WTC11 (cell line): ENCODE measurements around the gene GALNT18. TPM values are rescaled to one million over a fixed set of nuclear protein-coding genes. Genes with fewer than 3 reads are reported as not detected.

Source experiments
- ATAC-seq: fragments of 200-7000 bp; cut with Tn5 transposase; 2 replicates; pipeline ENCODE4 v1.10.0; 2021; ENCODE audit warnings: mild to moderate bottlenecking, moderate library complexity
- CTCF ChIA-PET: fragments of 300-600 bp; sonication (Branson Sonifier 250); formaldehyde crosslinking; loops from one replicate; lab custom pipeline; 2021; ENCODE audit warnings: antibody characterized with exemption; lab: Charles Lee
- POLR2A ChIA-PET: fragments of 350-600 bp; sonication (Branson Sonifier 250); formaldehyde crosslinking; loops from one replicate; lab custom pipeline; 2021; ENCODE audit warnings: antibody characterized with exemption; lab: Charles Lee
- DNase-seq: peaks from one replicate; pipeline ENCODE4 v3.0.0; 2021; ENCODE audit warnings: low spot score
- H3K27ac Mint-ChIP-seq: 2 replicates; pipeline ENCODE4 v1.8.0; 2021; ENCODE audit warnings: mixed read lengths
- H3K27me3 Mint-ChIP-seq: 2 replicates; pipeline ENCODE4 v1.8.0; 2021; ENCODE audit warnings: low read depth, mild to moderate bottlenecking, moderate library complexity, mixed read lengths
- H3K36me3 Mint-ChIP-seq: 2 replicates; pipeline ENCODE4 v1.8.0; 2021; ENCODE audit warnings: mixed read lengths
- H3K4me1 Mint-ChIP-seq: 2 replicates; pipeline ENCODE4 v1.8.0; 2022; ENCODE audit warnings: mixed read lengths
- H3K4me3 Mint-ChIP-seq: 2 replicates; pipeline ENCODE4 v1.8.0; 2021; ENCODE audit warnings: mild to moderate bottlenecking, moderate library complexity, mixed read lengths
- H3K9me3 Mint-ChIP-seq: 2 replicates; pipeline ENCODE4 v1.8.0; 2021; ENCODE audit warnings: mixed read lengths
- CBFB ChIP-seq: sonication (generic); formaldehyde crosslinking; IDR thresholded peaks from 2 replicates; pipeline ENCODE4 v1.8.1; 2022; ENCODE audit warnings: mild to moderate bottlenecking, low read depth, missing genetic modification reagents
- CDX4 ChIP-seq: fragments of 250-450 bp; sonication (Bioruptor Pico); IDR thresholded peaks from 2 replicates; pipeline ENCODE4 v1.9.0; 2021; ENCODE audit warnings: moderate library complexity, mild to moderate bottlenecking, inconsistent platforms, borderline replicate concordance
- E2F5 ChIP-seq: sonication (generic); formaldehyde crosslinking; IDR thresholded peaks from 2 replicates; pipeline ENCODE4 v1.8.1; 2022; ENCODE audit warnings: mild to moderate bottlenecking, moderate library complexity, missing genetic modification reagents
- ELF4 ChIP-seq: sonication (generic); formaldehyde crosslinking; IDR thresholded peaks from 2 replicates; pipeline ENCODE4 v1.8.1; 2022; ENCODE audit warnings: low read depth, mild to moderate bottlenecking, moderate library complexity, missing genetic modification reagents
- ESRRA ChIP-seq: sonication (generic); formaldehyde crosslinking; IDR thresholded peaks from 2 replicates; pipeline ENCODE4 v1.8.1; 2022; ENCODE audit warnings: mild to moderate bottlenecking, missing genetic modification reagents, borderline replicate concordance
- ETV6 ChIP-seq: sonication (generic); formaldehyde crosslinking; IDR thresholded peaks from 2 replicates; pipeline ENCODE4 v1.8.1; 2022; ENCODE audit warnings: mild to moderate bottlenecking, missing genetic modification reagents
- PRRX2 ChIP-seq: fragments of 250-450 bp; sonication (Bioruptor Pico); IDR thresholded peaks from 2 replicates; pipeline ENCODE4 v1.8.0; 2021; ENCODE audit warnings: mild to moderate bottlenecking
- RELA ChIP-seq: sonication (generic); formaldehyde crosslinking; IDR thresholded peaks from 2 replicates; pipeline ENCODE4 v1.8.1; 2022; ENCODE audit warnings: missing genetic modification reagents, mild to moderate bottlenecking, borderline replicate concordance
- SMAD4 ChIP-seq: sonication (generic); formaldehyde crosslinking; IDR thresholded peaks from 2 replicates; pipeline ENCODE4 v1.8.0; 2022; ENCODE audit warnings: mild to moderate bottlenecking, missing genetic modification reagents
- TCF7 ChIP-seq: sonication (generic); formaldehyde crosslinking; IDR thresholded peaks from 2 replicates; pipeline ENCODE4 v1.8.0; 2022; ENCODE audit warnings: mild to moderate bottlenecking, low read depth, missing genetic modification reagents, moderate library complexity
- TEAD1 ChIP-seq: sonication (generic); formaldehyde crosslinking; IDR thresholded peaks from 2 replicates; pipeline ENCODE4 v1.8.0; 2022; ENCODE audit warnings: mild to moderate bottlenecking, missing genetic modification reagents
- ZNF263 ChIP-seq: sonication (generic); formaldehyde crosslinking; IDR thresholded peaks from 2 replicates; pipeline ENCODE4 v1.8.1; 2022; ENCODE audit warnings: low read depth, mild to moderate bottlenecking, moderate library complexity, missing genetic modification reagents
- ZNF317 ChIP-seq: sonication (generic); formaldehyde crosslinking; IDR thresholded peaks from 2 replicates; pipeline ENCODE4 v1.8.1; 2023; ENCODE audit warnings: low read depth, mild to moderate bottlenecking, moderate library complexity, missing genetic modification reagents, borderline replicate concordance
- ZNF423 ChIP-seq: fragments of 250-450 bp; sonication (Bioruptor Pico); IDR thresholded peaks from 2 replicates; pipeline ENCODE4 v2.1.2; 2022; ENCODE audit warnings: mild to moderate bottlenecking, moderate library complexity
- ZNF425 ChIP-seq: fragments of 250-450 bp; sonication (Bioruptor Pico); conservative IDR thresholded peaks from 2 replicates; pipeline ENCODE4 v1.9.0; 2021; ENCODE audit warnings: mild to moderate bottlenecking
- total RNA-seq: library from RNA; stranded (reverse); gene quantifications from 3 replicates; pipeline ENCODE4 v1.2.3, GENCODE V29; 2021
- TF ChIP-seq, protein P1 (sequence below): sonication (generic); formaldehyde crosslinking; IDR thresholded peaks from 2 replicates; pipeline ENCODE4 v1.8.1; 2023; ENCODE audit warnings: mild to moderate bottlenecking, missing genetic modification reagents, moderate library complexity

GALNT18 gene
- total RNA-seq, 1 experiment from 2014 or later, result 5.0 TPM

- no peak overlapping the region for H3K4me3 Mint-ChIP-seq
- peaks cover 11% of the 10 kb centered on the region; the same call in 1 of the 2 replicates for H3K27me3 Mint-ChIP-seq
- ATAC-seq, result no peak
- peaks cover 4% of the 10 kb centered on the region for H3K4me1 Mint-ChIP-seq
- CTCF ChIA-PET, result no interaction called here
- DNase-seq, result no peak
- POLR2A ChIA-PET, result no interaction called here
- H3K36me3 Mint-ChIP-seq, result 0 out of 2 replicates have a peak, but pooled peaks cover 8% of the 10 kb centered on the region
- no peak for TF ChIP-seq ZNF423 (CRISPR knock-in tag)
- TF ChIP-seq ZNF425 (CRISPR knock-in tag), result no peak
- TF ChIP-seq ZNF317 (CRISPR knock-in tag), result no peak
- TF ChIP-seq ETV6 (CRISPR knock-in tag), result no peak
- no peak for TF ChIP-seq ELF4
- no peak for TF ChIP-seq PRRX2 (CRISPR knock-in tag)
- TF ChIP-seq SMAD4, result no peak
- no peak for TF ChIP-seq TEAD1 (CRISPR knock-in tag)
- no peak for TF ChIP-seq ESRRA (CRISPR knock-in tag)
- no peak for TF ChIP-seq ZNF263 (CRISPR knock-in tag)
- H3K27ac Mint-ChIP-seq, result no peak overlapping the region
- H3K9me3 Mint-ChIP-seq, result peaks cover 9% of the 10 kb centered on the region
These were observed 18.3 kb upstream of the GALNT18 start for GRCh38 chr11:11640152-11640551.

DNA sequence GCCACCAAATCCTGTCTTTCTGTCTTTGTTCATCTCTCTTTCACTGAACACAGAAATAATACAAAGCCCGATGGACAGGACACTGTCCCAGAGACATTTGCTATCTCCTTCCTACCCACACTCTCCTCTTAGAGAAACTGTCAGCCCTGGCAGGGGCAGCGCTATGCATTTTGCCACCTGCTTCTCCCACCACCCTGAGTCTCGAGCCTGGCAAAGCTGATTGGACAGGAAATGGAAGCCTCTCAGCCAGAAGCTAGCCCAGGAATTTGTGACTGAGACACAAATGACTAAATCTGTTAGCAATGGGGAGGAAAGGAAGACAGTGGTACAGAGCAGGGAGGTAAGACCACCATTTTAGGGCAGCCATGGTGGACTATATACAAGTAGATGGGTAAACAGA is 14.9 kb upstream of the GALNT18 start:
- DNase-seq (no peak), ATAC-seq (no peak)
- H3K27ac Mint-ChIP-seq, result no peak overlapping the region
- no peaks in the 10 kb centered on the region for H3K36me3 Mint-ChIP-seq
- no peak overlapping the region for H3K4me3 Mint-ChIP-seq
- H3K27me3 Mint-ChIP-seq, result peaks cover 8% of the 10 kb centered on the region; the same call in 1 of the 2 replicates
- peaks cover 4% of the 10 kb centered on the region for H3K4me1 Mint-ChIP-seq
- ChIA-PET CTCF (interaction anchor here (2.3 kb wide), 1 partner anchor 151 kb away, joined by 6 read pairs; no protein-coding TSS in a partner anchor), POLR2A (no interaction called here)
- TF ChIP-seq E2F5 (no peak), CBFB (CRISPR knock-in tag) (no peak), RELA (CRISPR knock-in tag) (no peak), TCF7 (no peak)
- TF ChIP-seq, protein P1, sequence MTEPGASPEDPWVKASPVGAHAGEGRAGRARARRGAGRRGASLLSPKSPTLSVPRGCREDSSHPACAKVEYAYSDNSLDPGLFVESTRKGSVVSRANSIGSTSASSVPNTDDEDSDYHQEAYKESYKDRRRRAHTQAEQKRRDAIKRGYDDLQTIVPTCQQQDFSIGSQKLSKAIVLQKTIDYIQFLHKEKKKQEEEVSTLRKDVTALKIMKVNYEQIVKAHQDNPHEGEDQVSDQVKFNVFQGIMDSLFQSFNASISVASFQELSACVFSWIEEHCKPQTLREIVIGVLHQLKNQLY (CRISPR knock-in tag), result no peak
- peaks cover 8% of the 10 kb centered on the region; the same call in 1 of the 2 replicates for H3K9me3 Mint-ChIP-seq

GRCh38 chr11:11635443-11635842 is 13.6 kb upstream of the GALNT18 start:
- DNase-seq (no peak), ATAC-seq (no peak; the same call in 1 of the 2 replicates)
- no peak overlapping the region for H3K27ac Mint-ChIP-seq
- H3K36me3 Mint-ChIP-seq, result no peaks in the 10 kb centered on the region
- H3K27me3 Mint-ChIP-seq, result peaks cover 9% of the 10 kb centered on the region
- ChIA-PET POLR2A (interaction anchor here (0.7 kb wide), 1 partner anchor 139 kb away, joined by 3 read pairs; no protein-coding TSS in a partner anchor), CTCF (interaction anchor here (1.5 to 2.3 kb wide), 2 partner anchors 13 to 152 kb away, joined by 4 to 6 read pairs; partner anchors contain the start of gene GALNT18)
- no peak for TF ChIP-seq CDX4
- H3K4me1 Mint-ChIP-seq, result peaks cover 4% of the 10 kb centered on the region
- H3K4me3 Mint-ChIP-seq, result no peak overlapping the region
- H3K9me3 Mint-ChIP-seq, result peaks cover 8% of the 10 kb centered on the region; the same call in 1 of the 2 replicates
